Measurements from ENCODE around the gene ETV6. TPM values are rescaled to one million over a fixed set of nuclear protein-coding genes. Genes with fewer than 3 reads are reported as not detected.

ETV6 gene
- total RNA-seq, 3 donors from 2014 or later: 46.7 to 58.0 (median 57.5) TPM

DNA sequence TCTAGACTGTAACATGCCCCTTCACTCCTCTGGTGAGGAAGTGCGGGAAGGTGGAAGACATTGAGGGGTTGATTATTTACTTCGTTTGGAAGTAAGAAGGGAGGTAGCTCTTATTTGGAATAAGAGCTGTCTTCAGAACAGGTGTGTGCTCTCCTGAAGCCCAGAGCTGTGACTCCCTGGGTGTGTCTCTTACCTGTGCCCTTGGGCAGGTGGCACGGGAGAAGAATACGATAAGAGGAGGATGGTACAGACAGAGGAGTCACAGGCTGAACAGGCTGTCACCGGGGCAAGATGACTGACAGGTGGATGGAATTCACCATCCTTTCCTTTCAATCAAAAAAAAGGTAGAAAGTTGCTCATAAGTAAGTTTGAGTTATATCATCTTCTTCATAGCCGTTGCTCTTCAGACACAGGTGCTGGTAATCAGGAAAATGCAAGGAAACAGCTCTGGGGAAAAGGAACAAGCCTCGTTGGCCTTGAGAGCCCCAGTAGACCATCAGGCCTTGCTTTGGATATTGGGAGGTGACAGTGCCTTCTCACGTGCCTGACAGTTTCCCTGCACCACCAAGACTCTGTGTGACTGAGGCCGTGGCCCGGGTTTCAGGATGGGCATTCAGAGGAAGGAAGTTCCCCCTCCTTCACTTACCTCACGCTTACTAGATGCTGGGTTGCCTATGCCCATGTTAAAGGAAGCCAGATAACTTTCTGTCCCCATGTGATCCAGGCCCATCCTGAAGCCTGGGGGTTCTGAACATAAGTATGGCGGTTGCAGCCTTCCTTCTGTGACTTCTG, 120.4 kb downstream of the ETV6 start:
- peaks cover 86% of the 10 kb centered on the region for H3K4me1 Mint-ChIP-seq (ENCODE audit: low read depth)
- no peaks in the 10 kb centered on the region for H3K9me3 Mint-ChIP-seq
- H3K4me3 Mint-ChIP-seq: no peak overlapping the region
- H3K27me3 Mint-ChIP-seq (ENCODE audit: low read depth): no peaks in the 10 kb centered on the region
- H3K36me3 Mint-ChIP-seq (ENCODE audit: insufficient read depth): peaks cover 37% of the 10 kb centered on the region
- DNase-seq (no peak), ATAC-seq (no peak)

DNA sequence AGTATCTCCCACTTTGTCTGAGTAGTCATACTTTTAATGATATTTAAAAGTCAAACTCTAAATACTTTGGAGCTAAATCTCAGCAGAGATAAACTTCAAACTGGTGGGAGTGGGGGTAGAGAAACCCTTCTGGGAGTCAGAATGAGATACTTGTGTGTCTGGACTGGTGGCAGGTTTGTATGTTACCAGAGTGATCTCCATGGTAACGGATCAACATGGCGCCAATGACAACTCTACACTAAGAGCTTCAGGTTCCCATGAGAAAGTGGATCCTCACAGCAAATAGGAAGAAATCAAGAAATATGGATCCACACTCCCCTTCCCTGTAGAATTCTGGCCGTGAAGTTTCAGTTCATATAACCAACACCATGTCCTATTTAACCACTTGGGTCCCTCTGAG, 121.9 kb downstream of the ETV6 start:
- peaks cover 73% of the 10 kb centered on the region for H3K4me1 Mint-ChIP-seq (ENCODE audit: low read depth)
- no peaks in the 10 kb centered on the region for H3K9me3 Mint-ChIP-seq
- H3K36me3 Mint-ChIP-seq (ENCODE audit: insufficient read depth): peaks cover 35% of the 10 kb centered on the region
- DNase-seq: no peak
- peak; percentile 16 to 20 for ATAC-seq
- no peaks in the 10 kb centered on the region for H3K27me3 Mint-ChIP-seq (ENCODE audit: low read depth)
- no peak overlapping the region for H3K4me3 Mint-ChIP-seq

GRCh38 chr12:11771895-11772502, 122.5 kb downstream of the ETV6 start:
- Mint-ChIP-seq H3K4me3 (no peak overlapping the region), H3K36me3 (ENCODE audit: insufficient read depth) (peaks cover 35% of the 10 kb centered on the region), H3K27me3 (ENCODE audit: low read depth) (no peaks in the 10 kb centered on the region), H3K4me1 (ENCODE audit: low read depth) (peaks cover 67% of the 10 kb centered on the region), H3K9me3 (no peaks in the 10 kb centered on the region)
- DNase-seq (no peak), ATAC-seq (peak; percentile 81 to 86)

GRCh38 chr12:11773889-11774677, 124.6 kb downstream of the ETV6 start:
- Mint-ChIP-seq H3K4me1 (ENCODE audit: low read depth) (peaks cover 60% of the 10 kb centered on the region), H3K27me3 (ENCODE audit: low read depth) (no peaks in the 10 kb centered on the region), H3K36me3 (ENCODE audit: insufficient read depth) (peaks cover 37% of the 10 kb centered on the region), H3K9me3 (no peaks in the 10 kb centered on the region), H3K4me3 (no peak overlapping the region)
- no peak for ATAC-seq
- no peak for DNase-seq

DNA sequence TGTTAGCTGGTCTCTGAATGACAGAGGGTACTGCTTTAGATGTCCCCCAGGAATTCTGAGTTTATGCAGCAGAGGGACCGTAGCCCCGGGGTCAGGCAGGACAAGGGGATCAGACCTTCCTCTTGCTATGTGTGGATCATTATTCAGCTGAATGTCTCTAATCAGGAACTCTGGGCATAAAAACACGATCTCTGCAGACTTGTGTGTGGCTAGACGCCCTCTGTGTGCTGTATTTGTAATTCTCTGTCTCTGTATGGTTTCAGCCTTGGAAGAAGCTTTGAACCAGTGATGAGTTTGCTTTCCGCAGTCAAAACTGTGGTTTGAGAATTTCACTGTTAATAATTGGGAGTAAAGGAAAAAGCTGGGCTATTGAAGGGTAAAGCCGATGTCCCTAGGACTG, 125.3 kb downstream of the ETV6 start:
- peaks cover 60% of the 10 kb centered on the region for H3K4me1 Mint-ChIP-seq (ENCODE audit: low read depth)
- DNase-seq: no peak
- no peak for ATAC-seq
- no peak overlapping the region for H3K4me3 Mint-ChIP-seq
- no peaks in the 10 kb centered on the region for H3K9me3 Mint-ChIP-seq
- H3K27me3 Mint-ChIP-seq (ENCODE audit: low read depth): no peaks in the 10 kb centered on the region
- peaks cover 31% of the 10 kb centered on the region for H3K36me3 Mint-ChIP-seq (ENCODE audit: insufficient read depth)

GRCh38 chr12:11776316-11776715, 126.8 kb downstream of the ETV6 start:
- H3K27me3 Mint-ChIP-seq (ENCODE audit: low read depth): no peaks in the 10 kb centered on the region
- ATAC-seq: no peak
- H3K9me3 Mint-ChIP-seq: no peaks in the 10 kb centered on the region
- no peak for DNase-seq
- peaks cover 62% of the 10 kb centered on the region for H3K4me1 Mint-ChIP-seq (ENCODE audit: low read depth)
- H3K36me3 Mint-ChIP-seq (ENCODE audit: insufficient read depth): peaks cover 28% of the 10 kb centered on the region
- no peak overlapping the region for H3K4me3 Mint-ChIP-seq

GRCh38 chr12:11777451-11777850, 128.0 kb downstream of the ETV6 start:
- Mint-ChIP-seq H3K4me1 (ENCODE audit: low read depth) (peaks cover 56% of the 10 kb centered on the region), H3K27me3 (ENCODE audit: low read depth) (no peaks in the 10 kb centered on the region), H3K4me3 (no peak overlapping the region), H3K9me3 (no peaks in the 10 kb centered on the region), H3K36me3 (ENCODE audit: insufficient read depth) (peaks cover 23% of the 10 kb centered on the region)
- ATAC-seq: no peak
- no peak for DNase-seq

GRCh38 chr12:11777962-11778361, 128.5 kb downstream of the ETV6 start:
- Mint-ChIP-seq H3K4me1 (ENCODE audit: low read depth) (peaks cover 57% of the 10 kb centered on the region), H3K27me3 (ENCODE audit: low read depth) (no peaks in the 10 kb centered on the region), H3K36me3 (ENCODE audit: insufficient read depth) (peaks cover 25% of the 10 kb centered on the region), H3K4me3 (no peak overlapping the region), H3K9me3 (no peaks in the 10 kb centered on the region)
- DNase-seq (no peak), ATAC-seq (no peak)

DNA sequence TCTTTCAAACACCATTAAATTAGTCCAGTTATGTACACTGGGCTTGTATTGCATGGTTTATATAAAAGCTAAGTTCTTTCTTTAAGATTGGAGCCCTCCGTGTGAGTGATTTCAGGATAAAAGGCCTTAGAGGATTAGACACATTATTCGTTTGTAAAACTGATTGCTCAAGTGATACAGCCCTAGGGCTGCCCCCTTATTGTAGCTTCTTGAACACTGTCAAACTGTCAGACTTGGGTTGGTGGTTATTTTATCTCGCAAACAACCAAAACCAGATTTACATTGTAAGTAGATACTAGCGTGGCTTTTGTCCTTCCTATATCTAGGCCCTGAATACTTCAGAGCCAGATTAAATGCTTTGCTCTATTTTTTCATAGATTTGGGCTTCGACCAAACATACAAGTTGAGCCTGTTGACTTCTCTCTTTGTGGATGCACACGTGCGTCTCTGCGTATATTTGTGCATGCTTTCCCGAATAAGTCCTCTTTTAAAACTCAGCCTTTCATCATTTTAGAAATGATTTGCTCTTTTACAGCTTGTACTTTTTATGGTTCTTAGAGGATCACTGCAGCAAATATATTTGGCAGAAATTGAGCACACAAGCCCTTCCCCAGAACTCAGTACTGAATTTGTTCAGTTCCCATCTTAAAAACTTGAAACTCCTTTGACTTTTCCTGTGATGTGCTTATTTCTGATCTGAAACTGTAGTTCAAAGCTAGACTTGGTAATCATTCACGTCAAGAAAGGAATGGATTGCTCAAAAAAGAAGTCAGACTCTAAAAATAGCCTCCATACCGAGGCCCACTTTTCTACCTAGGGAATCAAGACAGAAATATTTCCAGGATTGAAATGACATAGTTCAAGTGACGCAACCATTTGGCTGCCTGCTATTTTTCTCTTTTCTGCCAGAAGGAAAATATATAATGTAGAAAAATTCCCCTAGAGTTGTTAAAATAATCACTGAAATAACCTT, 129.5 kb downstream of the ETV6 start:
- peak; percentile 42 for ATAC-seq
- Mint-ChIP-seq H3K36me3 (ENCODE audit: insufficient read depth) (peaks cover 28% of the 10 kb centered on the region), H3K9me3 (no peaks in the 10 kb centered on the region), H3K4me1 (ENCODE audit: low read depth) (peaks cover 61% of the 10 kb centered on the region), H3K4me3 (no peak overlapping the region), H3K27me3 (ENCODE audit: low read depth) (no peaks in the 10 kb centered on the region)
- no peak for DNase-seq

- ATAC-seq (peak; percentile 59 to 65), DNase-seq (no peak)
- Mint-ChIP-seq H3K36me3 (ENCODE audit: insufficient read depth) (peaks cover 27% of the 10 kb centered on the region), H3K9me3 (no peaks in the 10 kb centered on the region), H3K27me3 (ENCODE audit: low read depth) (no peaks in the 10 kb centered on the region), H3K4me1 (ENCODE audit: low read depth) (peaks cover 59% of the 10 kb centered on the region), H3K4me3 (no peak overlapping the region)
These were observed 131.1 kb downstream of the ETV6 start for GRCh38 chr12:11780521-11781101.

GRCh38 chr12:11782914-11783420, 133.5 kb downstream of the ETV6 start:
- Mint-ChIP-seq H3K4me1 (ENCODE audit: low read depth) (peaks cover 65% of the 10 kb centered on the region), H3K27me3 (ENCODE audit: low read depth) (no peaks in the 10 kb centered on the region), H3K9me3 (no peaks in the 10 kb centered on the region), H3K4me3 (no peak overlapping the region), H3K36me3 (ENCODE audit: insufficient read depth) (peaks cover 25% of the 10 kb centered on the region)
- no peak for ATAC-seq
- no peak for DNase-seq

DNA sequence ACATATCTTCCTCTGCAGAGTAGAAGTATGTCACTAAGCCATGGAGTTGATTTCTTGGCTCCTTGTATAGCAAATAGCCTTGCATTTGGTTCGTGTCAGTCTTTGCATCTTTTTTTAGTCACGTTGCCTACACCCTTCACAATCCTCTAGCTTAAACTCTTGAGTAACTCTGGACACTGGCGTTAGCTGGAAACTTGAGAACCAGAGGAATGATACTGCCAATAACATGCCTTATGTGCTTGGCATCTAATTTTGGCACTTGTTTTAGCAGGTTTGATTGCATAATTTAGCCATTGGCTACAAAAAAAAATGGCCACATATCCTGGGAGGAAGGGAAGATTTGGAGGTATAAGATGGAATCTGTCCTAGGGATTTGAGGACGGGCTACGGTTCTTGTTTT, 136.2 kb downstream of the ETV6 start:
- no peak for ATAC-seq
- Mint-ChIP-seq H3K36me3 (ENCODE audit: insufficient read depth) (peaks cover 26% of the 10 kb centered on the region), H3K4me3 (no peak overlapping the region), H3K4me1 (ENCODE audit: low read depth) (peaks cover 46% of the 10 kb centered on the region), H3K27me3 (ENCODE audit: low read depth) (no peaks in the 10 kb centered on the region), H3K9me3 (no peaks in the 10 kb centered on the region)
- DNase-seq: no peak

- no peaks in the 10 kb centered on the region for H3K27me3 Mint-ChIP-seq (ENCODE audit: low read depth)
- H3K36me3 Mint-ChIP-seq (ENCODE audit: insufficient read depth): peaks cover 36% of the 10 kb centered on the region
- H3K4me1 Mint-ChIP-seq (ENCODE audit: low read depth): peaks cover 39% of the 10 kb centered on the region
- no peak for DNase-seq
- no peaks in the 10 kb centered on the region for H3K9me3 Mint-ChIP-seq
- H3K4me3 Mint-ChIP-seq: no peak overlapping the region
- no peak for ATAC-seq
These were observed 137.3 kb downstream of the ETV6 start for GRCh38 chr12:11786638-11787365.
